GM12873 (cell line): ENCODE data around the gene ZNF785.

Experiments used
- TF ChIP-seq, protein P1 (sequence below): IDR thresholded peaks from 2 replicates; pipeline ENCODE4 v1.5.1; 2012; ENCODE audit warnings: low read depth, mild to moderate bottlenecking, moderate library complexity, low read length, control low read depth; ENCODE audit not compliant: insufficient read depth; ENCODE audit errors: missing control alignments

ZNF785 gene

DNA sequence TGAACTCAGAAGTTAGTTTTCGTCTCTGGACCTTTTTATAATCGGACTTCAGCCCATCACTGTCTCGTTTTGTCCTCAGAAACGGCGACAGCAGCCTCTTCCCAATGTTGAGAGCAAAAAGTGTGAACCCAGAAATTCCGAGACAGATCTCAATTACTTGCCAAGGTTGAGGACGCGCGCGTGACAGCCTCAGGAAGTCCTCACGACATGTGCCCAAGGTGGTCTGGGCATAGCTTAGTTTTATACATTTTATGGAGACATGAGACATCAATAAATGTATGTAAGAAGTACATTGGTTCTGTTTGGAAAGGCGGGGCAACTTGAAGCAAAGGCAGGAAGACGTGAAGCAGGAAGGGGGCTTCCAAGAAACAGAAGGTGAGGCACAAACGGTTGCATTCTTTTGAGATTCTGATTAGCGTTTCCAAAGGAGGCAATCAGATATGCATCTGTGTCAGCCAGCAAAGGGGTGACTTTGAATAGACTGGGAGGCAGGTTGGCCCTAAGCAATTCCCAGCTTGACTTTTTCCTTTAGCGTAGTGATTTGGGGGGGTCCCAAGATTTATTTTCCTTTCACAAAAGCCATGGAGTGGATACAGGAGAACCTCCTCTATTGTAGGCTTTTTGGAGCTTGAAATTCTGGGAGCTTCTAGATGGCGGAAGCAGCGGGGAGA is 50.3 kb downstream of the ZNF785 start:
- TF ChIP-seq, protein P1, sequence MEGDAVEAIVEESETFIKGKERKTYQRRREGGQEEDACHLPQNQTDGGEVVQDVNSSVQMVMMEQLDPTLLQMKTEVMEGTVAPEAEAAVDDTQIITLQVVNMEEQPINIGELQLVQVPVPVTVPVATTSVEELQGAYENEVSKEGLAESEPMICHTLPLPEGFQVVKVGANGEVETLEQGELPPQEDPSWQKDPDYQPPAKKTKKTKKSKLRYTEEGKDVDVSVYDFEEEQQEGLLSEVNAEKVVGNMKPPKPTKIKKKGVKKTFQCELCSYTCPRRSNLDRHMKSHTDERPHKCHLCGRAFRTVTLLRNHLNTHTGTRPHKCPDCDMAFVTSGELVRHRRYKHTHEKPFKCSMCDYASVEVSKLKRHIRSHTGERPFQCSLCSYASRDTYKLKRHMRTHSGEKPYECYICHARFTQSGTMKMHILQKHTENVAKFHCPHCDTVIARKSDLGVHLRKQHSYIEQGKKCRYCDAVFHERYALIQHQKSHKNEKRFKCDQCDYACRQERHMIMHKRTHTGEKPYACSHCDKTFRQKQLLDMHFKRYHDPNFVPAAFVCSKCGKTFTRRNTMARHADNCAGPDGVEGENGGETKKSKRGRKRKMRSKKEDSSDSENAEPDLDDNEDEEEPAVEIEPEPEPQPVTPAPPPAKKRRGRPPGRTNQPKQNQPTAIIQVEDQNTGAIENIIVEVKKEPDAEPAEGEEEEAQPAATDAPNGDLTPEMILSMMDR, result no peak

DNA sequence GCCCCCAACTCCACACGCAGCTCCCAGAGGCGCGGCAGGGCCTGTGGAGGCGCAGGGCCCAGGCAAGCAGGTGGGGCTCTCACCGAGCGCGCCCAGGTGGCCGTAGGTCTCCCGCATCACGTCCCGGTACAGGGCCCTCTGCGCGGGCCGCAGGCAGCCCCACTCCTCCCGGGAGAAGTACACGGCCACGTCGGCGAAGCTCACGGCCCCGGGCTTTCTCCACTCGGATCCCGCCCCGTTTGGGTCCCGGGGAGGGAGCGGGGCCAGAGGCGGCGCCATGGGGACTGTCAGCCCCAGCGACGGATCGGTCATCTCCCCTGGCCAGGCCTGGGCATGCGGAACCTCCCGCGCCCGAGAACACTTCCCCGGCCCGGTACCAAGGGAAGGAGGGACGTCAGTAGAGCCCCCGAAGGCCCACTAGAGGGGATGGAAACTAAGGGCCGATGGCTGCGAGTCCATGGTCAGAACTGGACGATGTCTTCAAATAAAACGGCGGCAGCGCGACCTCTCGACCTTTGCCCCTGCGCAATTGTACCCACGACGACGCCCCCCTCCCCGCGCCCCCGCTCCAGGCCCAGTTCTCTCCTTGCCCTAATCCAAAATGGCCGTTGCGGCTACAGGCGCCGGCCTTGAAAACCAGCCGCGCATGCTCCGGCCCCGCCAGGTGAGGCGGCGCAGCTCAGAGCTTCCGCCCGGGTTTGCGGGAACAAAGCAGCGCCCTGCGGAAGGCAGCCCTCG is 51.0 kb downstream of the ZNF785 start, which contains the start of gene ZNF747:
Gene ZNF747, minus strand, starts transcription at position 491 of the 738 bp plus-strand sequence. Its CDS starts 179 bp downstream, at position 312.
- TF ChIP-seq, protein P1, result peak; percentile 2

DNA sequence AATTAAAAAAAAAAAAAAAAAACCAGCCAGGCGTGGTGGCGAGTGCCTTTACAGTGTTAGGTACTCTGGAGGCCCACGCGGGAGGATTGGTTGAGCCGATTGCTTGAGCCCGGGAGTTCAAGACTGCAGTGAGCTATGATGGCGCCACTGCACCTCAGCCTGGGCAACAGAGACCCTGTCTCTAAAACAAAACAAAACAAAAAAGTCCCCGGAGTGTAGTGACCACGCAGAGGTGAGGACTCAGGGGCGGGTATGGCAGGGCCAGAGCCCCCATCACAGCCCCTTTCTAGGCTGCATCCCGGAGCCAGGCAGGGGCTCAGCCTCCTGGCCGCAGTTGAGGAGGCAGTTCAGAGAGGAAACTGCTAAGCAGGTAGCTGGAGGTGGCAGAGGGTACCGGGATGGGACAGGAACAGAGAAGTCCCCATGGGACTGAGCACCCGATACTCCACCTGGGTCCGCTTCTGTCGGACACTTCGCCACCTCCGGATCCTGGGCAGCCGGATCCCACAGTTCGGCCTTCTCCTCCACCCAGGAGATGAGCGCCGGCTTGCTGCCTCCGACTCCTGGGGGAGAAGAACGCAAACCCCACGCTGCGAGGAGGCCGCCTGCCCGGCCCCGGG is 51.6 kb downstream of the ZNF785 start:
- TF ChIP-seq, protein P1, result no peak

DNA sequence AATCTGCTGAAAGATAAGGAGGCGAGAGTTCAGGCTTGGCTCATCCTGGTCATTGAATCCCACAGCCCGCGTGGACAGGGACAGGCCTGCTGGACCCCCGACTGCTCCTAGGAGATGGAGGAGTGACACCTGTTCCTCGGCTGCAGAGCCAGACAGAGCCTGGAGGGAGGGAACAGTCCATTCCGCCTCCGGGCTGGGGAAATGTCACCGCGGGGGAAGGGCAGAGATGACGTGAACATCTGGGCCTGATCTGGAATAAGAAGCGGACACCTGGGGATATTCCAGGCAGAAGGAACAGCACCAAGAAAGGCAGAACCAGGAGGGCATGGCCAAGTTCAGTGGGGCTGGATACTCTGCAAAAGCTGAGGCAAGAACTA is 52.4 kb downstream of the ZNF785 start:
- TF ChIP-seq, protein P1, result no peak

DNA sequence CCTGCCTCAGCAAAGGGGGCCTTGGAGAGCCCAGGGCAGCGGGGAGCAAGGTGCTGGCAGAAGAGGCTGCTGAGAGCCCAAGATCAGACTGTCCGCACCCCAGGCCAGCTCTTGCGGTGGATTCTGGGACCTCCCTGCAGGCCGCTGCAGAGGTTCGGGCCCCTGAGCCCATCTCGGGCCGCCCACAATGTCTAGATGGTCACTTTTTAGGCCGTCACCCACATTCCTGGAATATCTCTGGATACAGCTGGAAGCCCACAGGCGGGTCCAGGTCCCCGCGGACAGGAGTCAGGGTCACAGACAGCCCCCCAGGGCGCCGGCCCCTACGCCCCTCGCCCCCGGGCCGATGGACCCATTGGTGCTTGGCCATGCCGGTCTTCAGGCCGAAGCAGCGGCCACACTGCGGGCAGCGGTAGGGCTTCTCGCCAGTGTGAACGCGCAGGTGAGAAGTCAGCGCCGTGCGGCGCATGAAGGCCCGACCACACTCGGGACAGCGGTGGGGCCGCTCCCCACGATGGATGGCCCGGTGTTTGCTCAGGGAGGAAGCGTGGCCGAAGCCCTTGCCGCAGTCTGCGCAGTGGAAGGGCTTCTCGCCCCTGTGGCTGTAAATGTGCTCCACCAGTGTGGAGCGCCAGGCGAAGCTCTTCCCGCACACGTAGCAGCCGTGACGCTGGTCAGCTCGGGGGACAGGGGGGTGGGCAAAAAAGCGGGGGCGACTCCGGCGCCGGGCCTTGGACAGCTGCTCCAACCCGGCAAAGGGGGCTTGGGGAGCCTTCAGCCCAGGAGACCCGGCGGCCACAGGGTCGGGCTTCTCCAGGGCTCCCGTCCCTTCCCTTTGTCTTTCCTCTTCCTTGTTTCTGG is 53.0 kb downstream of the ZNF785 start:
- TF ChIP-seq, protein P1, result no peak
